Superior temporal gyrus (tissue), 1 donor: Measurements from ENCODE around the gene RNF150.

Experiments
- DNase-seq: peaks from one replicate; pipeline ENCODE4 v3.0.0-alpha.2; 2016; ENCODE audit errors: extremely low spot score

The RNF150 gene

GRCh38 chr4:140980426-140981200, 152.7 kb downstream of the RNF150 start:
- no peak for DNase-seq

GRCh38 chr4:140976768-140977167, 156.5 kb downstream of the RNF150 start:
- no peak for DNase-seq

- no peak for DNase-seq
Measured at GRCh38 chr4:140971077-140971792, 162.0 kb downstream of the RNF150 start.

- no peak for DNase-seq
Measured at GRCh38 chr4:140969296-140969695, 164.0 kb downstream of the RNF150 start.

DNA sequence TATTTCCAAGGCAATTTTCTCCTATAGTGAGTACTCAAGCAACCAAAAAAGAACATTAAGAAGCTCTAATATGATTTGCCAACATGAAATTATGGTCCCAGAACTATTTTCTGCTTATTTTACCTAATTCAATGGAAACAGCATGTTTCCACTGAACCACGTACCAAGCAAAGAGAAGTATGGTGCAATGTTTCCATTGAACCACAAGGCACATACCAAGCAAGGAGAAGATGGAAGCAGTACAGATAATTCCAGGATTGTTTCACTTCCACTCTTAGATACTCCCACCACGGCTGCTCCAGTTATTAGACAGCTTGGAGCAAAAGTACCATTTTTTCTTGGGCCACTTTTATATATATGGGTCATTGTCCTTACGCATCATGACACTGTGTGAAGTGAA, 164.9 kb downstream of the RNF150 start:
- no peak for DNase-seq

DNA sequence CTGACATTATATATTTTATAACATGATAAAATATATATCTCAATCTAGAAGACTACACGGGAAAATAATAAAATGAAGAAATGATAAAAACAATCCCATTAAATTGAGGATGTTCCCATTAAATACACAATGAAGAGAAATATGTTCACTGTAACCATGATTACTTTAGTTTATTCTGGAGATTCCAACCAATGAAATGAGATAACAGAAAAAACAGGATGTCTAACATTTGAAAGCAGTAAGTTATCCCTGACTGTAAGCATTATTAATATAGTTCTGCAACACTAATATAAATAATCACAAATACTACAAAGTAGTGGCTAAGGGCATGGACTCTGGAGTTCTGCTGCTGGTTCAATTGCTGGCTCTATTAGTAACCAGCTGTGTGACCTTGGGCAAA, 169.4 kb downstream of the RNF150 start:
- DNase-seq, result no peak

DNA sequence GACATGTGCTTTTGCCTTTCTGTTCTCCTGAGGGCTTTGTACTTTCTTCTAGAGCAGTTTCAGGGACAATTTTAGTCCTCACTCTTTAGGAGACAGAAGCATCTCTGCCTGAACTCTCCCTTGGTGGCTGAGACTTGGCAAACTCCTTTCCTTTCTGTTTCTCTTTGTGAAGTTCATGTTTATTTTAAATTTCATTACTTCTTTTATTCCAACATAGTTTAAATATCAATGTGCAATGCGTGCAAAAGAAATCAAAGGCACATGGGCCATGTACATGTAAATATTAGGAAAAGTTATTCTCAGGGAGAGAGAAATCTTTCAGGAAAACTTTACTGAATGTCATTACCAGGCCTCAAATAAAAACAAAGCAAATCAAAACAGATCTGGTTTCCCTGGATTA, 177.6 kb downstream of the RNF150 start:
- DNase-seq, result no peak

GRCh38 chr4:140952717-140953116, 180.6 kb downstream of the RNF150 start:
- no peak for DNase-seq

DNA sequence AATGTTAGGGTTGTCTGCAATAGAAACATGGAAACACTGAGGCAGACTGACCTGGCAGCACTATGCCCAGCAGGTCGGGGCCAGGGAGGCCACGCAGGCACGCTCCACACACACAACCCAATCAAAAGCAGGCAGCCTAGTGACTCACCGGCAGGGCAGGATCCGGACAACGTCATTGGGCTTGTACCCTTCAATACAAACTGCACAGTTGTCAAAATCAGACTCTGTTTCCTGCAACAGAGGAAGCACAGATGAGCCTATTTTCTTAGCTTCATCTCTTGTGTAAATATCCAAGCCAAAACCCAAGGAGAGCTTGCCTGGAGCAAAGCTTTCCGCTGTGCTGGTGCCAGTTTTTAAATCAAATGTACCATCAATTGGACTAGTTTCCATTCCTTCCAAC, 185.8 kb downstream of the RNF150 start:
- DNase-seq, result no peak

GRCh38 chr4:140945106-140945505, 188.2 kb downstream of the RNF150 start:
- DNase-seq, result no peak

DNA sequence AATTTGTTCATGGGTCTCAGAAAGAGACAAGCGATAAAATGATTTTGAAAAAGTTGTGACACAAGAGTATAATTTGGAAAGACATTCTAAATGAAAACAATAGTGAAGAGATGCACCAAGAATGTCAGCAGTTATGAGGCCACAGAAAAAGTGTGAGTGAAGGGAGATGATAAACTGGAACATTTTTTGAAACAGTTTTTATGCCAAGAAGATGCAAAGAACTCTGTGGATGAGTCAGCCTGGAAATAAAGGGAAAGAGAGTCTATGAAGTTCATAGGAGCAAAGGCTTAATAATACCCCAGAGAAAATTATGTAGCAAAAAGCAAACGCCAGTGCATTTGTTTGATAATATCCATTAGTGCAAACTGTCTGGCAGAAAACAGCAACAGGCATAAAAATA, 188.7 kb downstream of the RNF150 start:
- DNase-seq, result no peak

DNA sequence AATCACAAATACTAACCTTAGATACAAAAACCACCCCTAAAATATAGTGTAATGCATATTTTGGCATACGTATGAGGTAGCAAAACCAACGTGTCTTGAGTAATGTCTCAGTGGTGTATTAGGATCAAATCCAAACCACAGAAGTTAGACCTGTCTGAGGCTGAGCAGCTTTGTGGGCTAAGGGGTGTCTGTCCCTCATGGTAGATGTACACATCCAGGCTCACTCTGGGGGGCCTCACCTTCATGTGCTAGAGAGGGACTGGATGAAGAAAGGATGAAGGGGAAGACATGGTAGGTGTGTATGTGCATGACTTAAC, 189.1 kb downstream of the RNF150 start:
- no peak for DNase-seq

DNA sequence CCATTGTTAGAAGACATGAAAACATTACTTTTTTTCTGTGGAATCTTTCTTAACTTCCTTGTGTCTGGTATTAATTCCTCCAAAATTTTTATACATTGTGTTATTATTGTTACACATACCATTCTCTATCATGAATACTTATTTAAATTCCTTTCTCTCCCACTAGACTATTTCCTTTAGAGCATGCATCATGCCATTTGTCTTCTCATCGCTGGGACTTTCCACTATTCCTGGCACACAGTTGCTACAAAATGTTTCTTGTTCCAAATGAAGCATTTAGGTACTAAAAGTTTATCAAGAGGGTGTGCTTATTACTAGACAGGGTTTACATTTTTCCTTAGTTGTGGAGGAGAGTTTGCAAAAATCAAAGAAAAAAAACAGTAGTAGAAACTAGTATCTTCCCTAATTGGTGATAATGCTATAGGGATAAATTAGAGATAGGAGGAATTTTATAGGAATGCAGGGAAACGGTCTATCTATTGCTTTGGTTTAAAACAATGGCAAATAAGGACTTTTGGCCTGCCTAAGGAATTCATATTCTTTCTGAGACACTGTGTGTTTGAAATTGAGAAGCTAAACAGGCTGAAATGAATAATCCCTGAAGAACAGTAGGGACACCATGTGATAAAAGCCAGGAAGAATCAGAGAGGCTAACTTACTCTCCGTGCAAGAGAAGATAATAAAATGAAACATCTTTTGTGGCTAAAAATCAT, 189.6 kb downstream of the RNF150 start:
- DNase-seq, result no peak

- DNase-seq, result no peak
Measured at GRCh38 chr4:140940589-140940988, 192.7 kb downstream of the RNF150 start.

GRCh38 chr4:140937866-140938265, 195.4 kb downstream of the RNF150 start:
- DNase-seq, result no peak

- DNase-seq, result no peak
Measured at GRCh38 chr4:140935254-140935653, 198.0 kb downstream of the RNF150 start.

DNA sequence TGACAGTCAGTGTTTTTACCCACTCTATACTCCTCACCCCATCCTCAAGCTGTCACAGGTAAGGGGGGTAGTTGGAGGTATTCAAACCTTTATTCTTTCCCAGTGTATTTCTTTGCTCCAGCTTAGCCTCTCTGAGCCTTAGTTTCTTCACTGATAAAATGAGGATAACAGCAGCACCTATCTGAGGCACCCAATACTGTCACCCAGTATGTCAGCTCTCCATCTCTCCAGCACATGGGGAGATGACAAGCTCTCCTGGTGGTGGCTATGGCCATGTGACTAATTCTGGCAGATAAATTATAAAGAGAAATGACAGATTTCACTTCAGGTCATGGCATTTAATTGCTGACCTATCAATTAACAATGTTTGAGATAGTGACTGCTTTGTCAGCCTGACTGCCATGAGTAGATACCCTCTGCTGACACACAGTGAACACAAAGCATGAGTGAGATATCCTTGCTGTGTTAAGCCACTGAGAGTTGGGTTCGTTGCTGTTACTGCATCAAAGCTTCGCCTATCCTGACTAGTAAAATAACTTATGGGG, 200.7 kb downstream of the RNF150 start:
- DNase-seq, result no peak

DNA sequence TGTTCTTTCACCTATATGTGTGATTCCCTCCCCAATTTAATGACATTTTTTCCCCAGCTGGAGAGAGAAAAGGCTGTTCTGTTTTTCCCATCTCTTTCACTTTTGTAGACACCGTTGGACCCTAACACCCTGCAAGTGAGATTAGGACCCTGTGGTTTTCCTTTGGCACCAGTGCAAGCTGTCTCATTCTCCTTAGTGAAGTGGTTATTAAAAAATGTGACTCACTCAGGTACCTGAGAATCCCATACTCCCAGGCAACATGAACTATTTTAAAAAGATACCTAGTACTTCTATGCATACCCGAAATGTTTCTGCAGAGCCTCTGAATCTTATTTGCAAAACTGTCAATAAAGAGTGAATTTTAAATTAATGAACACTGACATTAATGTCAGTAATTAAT, 201.4 kb downstream of the RNF150 start:
- DNase-seq, result no peak

DNA sequence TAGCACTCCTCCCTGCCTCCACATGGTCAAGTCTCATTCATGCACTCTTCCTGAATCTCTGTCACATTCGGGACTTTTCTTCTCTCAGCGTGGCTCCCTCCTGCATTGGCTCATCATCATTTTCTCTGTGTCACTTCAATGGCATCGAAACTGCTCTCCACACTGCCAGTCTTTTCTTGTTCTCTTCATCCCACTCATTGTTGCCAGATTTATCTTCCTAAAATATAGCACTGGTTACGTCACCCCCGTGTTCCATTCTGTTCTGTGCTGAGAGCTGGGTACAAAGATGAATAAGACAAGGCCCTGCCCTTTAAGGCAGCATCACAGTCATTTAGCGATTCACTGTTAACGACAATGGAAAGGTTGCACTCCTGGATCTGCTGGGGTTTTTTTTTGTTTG, 202.7 kb downstream of the RNF150 start:
- peak; percentile 75 for DNase-seq

GRCh38 chr4:140930011-140930410, 203.3 kb downstream of the RNF150 start:
- DNase-seq, result no peak

- DNase-seq, result peak; percentile 47
Measured at GRCh38 chr4:140928880-140929279, 204.4 kb downstream of the RNF150 start.

- no peak for DNase-seq
Measured at GRCh38 chr4:140926672-140927071, 206.6 kb downstream of the RNF150 start.

DNA sequence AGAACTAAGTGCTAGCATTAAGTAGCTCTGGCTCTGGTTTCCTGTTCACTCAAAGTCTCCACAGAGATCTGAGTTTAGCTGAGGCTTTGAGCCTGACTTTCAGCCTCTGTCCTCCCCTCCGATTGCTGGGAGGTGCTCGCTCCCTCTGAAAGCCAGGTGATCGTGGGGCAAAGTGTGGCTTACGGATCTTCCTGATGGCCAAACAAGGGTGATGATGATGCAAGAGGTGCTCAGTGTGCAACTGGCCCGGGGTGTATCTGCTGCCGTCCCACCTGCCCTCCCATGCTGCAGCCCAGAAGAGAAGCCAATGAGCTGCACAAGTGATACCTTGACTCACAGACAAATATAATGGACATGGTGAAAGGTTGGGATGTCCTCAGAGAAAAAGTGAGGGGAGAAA, 207.9 kb downstream of the RNF150 start:
- DNase-seq, result no peak
